GM21786 (cell line): ENCODE data around the gene PPP2R2C.

Experiments used
- ATAC-seq: cut with Tn5 transposase; IDR thresholded peaks from one replicate; pipeline ENCODE4 v1.9.1; 2021; ENCODE audit not compliant: unreplicated experiment

The PPP2R2C gene

GRCh38 chr4:6348408-6348807 lies 124.0 kb downstream of the PPP2R2C start:
- no peak for ATAC-seq

- no peak for ATAC-seq
Observed at GRCh38 chr4:6347511-6348045, 124.8 kb downstream of the PPP2R2C start.

- ATAC-seq = no peak
Observed at GRCh38 chr4:6346373-6347110, 125.9 kb downstream of the PPP2R2C start.

- ATAC-seq = no peak
Observed at GRCh38 chr4:6345866-6346265, 126.5 kb downstream of the PPP2R2C start.

- no peak for ATAC-seq
Observed at GRCh38 chr4:6345096-6345830, 127.2 kb downstream of the PPP2R2C start.

- ATAC-seq = no peak
Observed at GRCh38 chr4:6343939-6344408, 128.4 kb downstream of the PPP2R2C start.

GRCh38 chr4:6342530-6343293 lies 129.7 kb downstream of the PPP2R2C start:
- ATAC-seq = no peak

- ATAC-seq = no peak
Observed at GRCh38 chr4:6341696-6342095, 130.7 kb downstream of the PPP2R2C start.

- ATAC-seq = no peak
Observed at GRCh38 chr4:6340446-6341015, 131.9 kb downstream of the PPP2R2C start.

- ATAC-seq = no peak
Observed at GRCh38 chr4:6339818-6340445, 132.5 kb downstream of the PPP2R2C start.

GRCh38 chr4:6338951-6339817 lies 133.2 kb downstream of the PPP2R2C start:
- no peak for ATAC-seq

GRCh38 chr4:6338175-6338950 lies 134.1 kb downstream of the PPP2R2C start:
- ATAC-seq = no peak

- no peak for ATAC-seq
Observed at GRCh38 chr4:6337331-6337935, 135.0 kb downstream of the PPP2R2C start.

- no peak for ATAC-seq
Observed at GRCh38 chr4:6336166-6336565, 136.2 kb downstream of the PPP2R2C start.

- ATAC-seq = no peak
Observed at GRCh38 chr4:6335040-6335590, 137.3 kb downstream of the PPP2R2C start.

- ATAC-seq = no peak
Observed at GRCh38 chr4:6334203-6334887, 138.1 kb downstream of the PPP2R2C start.
